Measurements from ENCODE around the gene ZNRF3.

ZNRF3 gene

GRCh38 chr22:29032014-29032475 lies 148.7 kb downstream of the ZNRF3 start:
- H3K4me3 ChIP-seq (ENCODE audit: insufficient read depth, low read length, poor library complexity, severe bottlenecking): no peak overlapping the region
- H2AFZ ChIP-seq (ENCODE audit: low read depth, low read length, severe bottlenecking): no peak overlapping the region
- H3F3A ChIP-seq (ENCODE audit: insufficient read depth): no peaks in the 10 kb centered on the region
- no peaks in the 10 kb centered on the region for H3K9me3 ChIP-seq (ENCODE audit: insufficient read depth, low read length)
- no peaks in the 10 kb centered on the region for H3K79me2 ChIP-seq (ENCODE audit: insufficient read depth, low read length)
- TF ChIP-seq CTCF (IDR thresholded peaks at IDR 0.05; ENCODE audit: insufficient read depth, low read length, poor library complexity, severe bottlenecking) (no peak), EZH2phosphoT487 (conservative IDR thresholded peaks at IDR 0.05; ENCODE audit: low read length) (no peak)
- H3K27me3 ChIP-seq (ENCODE audit: low read length): no peaks in the 10 kb centered on the region
- no peaks in the 10 kb centered on the region for H4K20me1 ChIP-seq (ENCODE audit: low read depth, low read length)
- no peaks in the 10 kb centered on the region for H3K9me2 ChIP-seq (replicated peaks; ENCODE audit: insufficient read depth, low read length)
- H3K27ac ChIP-seq (ENCODE audit: low read depth, low read length): no peak overlapping the region
- no peak overlapping the region for H3K9ac ChIP-seq (ENCODE audit: low read length)
- H3K4me2 ChIP-seq (ENCODE audit: low read depth, low read length, poor library complexity, severe bottlenecking): no peak overlapping the region
- no peaks in the 10 kb centered on the region for H3K36me3 ChIP-seq (ENCODE audit: low read length)

- Histone ChIP-seq H2AFZ (ENCODE audit: low read depth, low read length, severe bottlenecking) (no peak overlapping the region), H3K9ac (ENCODE audit: low read length) (no peak overlapping the region), H3F3A (ENCODE audit: insufficient read depth) (no peaks in the 10 kb centered on the region), H3K9me2 (replicated peaks; ENCODE audit: insufficient read depth, low read length) (no peaks in the 10 kb centered on the region), H3K36me3 (ENCODE audit: low read length) (no peaks in the 10 kb centered on the region), H3K27ac (ENCODE audit: low read depth, low read length) (no peak overlapping the region), H3K4me2 (ENCODE audit: low read depth, low read length, poor library complexity, severe bottlenecking) (no peak overlapping the region), H3K27me3 (ENCODE audit: low read length) (no peaks in the 10 kb centered on the region), H3K9me3 (ENCODE audit: insufficient read depth, low read length) (no peaks in the 10 kb centered on the region), H3K4me3 (ENCODE audit: insufficient read depth, low read length, poor library complexity, severe bottlenecking) (no peak overlapping the region), H3K79me2 (ENCODE audit: insufficient read depth, low read length) (no peaks in the 10 kb centered on the region), H4K20me1 (ENCODE audit: low read depth, low read length) (no peaks in the 10 kb centered on the region)
- TF ChIP-seq CTCF (IDR thresholded peaks at IDR 0.05; ENCODE audit: insufficient read depth, low read length, poor library complexity, severe bottlenecking) (no peak), EZH2phosphoT487 (conservative IDR thresholded peaks at IDR 0.05; ENCODE audit: low read length) (no peak)
These were observed 149.2 kb downstream of the ZNRF3 start for GRCh38 chr22:29032584-29032983.

GRCh38 chr22:29037340-29037932 lies 154.1 kb downstream of the ZNRF3 start:
- Histone ChIP-seq H3K27me3 (ENCODE audit: low read length) (no peaks in the 10 kb centered on the region), H3K4me3 (ENCODE audit: insufficient read depth, low read length, poor library complexity, severe bottlenecking) (no peak overlapping the region), H3K36me3 (ENCODE audit: low read length) (no peaks in the 10 kb centered on the region), H4K20me1 (ENCODE audit: low read depth, low read length) (no peaks in the 10 kb centered on the region), H3F3A (ENCODE audit: insufficient read depth) (no peaks in the 10 kb centered on the region), H2AFZ (ENCODE audit: low read depth, low read length, severe bottlenecking) (no peak overlapping the region), H3K9me2 (replicated peaks; ENCODE audit: insufficient read depth, low read length) (no peaks in the 10 kb centered on the region), H3K9ac (ENCODE audit: low read length) (no peak overlapping the region), H3K9me3 (ENCODE audit: insufficient read depth, low read length) (no peaks in the 10 kb centered on the region), H3K4me2 (ENCODE audit: low read depth, low read length, poor library complexity, severe bottlenecking) (no peak overlapping the region), H3K27ac (ENCODE audit: low read depth, low read length) (no peak overlapping the region), H3K79me2 (ENCODE audit: insufficient read depth, low read length) (no peaks in the 10 kb centered on the region)
- TF ChIP-seq EZH2phosphoT487 (conservative IDR thresholded peaks at IDR 0.05; ENCODE audit: low read length): no peak
- TF ChIP-seq CTCF (IDR thresholded peaks at IDR 0.05; ENCODE audit: insufficient read depth, low read length, poor library complexity, severe bottlenecking): no peak

Data from SU-DHL-6 (cell line).